ENCODE results near the gene SLTM.

DNA sequence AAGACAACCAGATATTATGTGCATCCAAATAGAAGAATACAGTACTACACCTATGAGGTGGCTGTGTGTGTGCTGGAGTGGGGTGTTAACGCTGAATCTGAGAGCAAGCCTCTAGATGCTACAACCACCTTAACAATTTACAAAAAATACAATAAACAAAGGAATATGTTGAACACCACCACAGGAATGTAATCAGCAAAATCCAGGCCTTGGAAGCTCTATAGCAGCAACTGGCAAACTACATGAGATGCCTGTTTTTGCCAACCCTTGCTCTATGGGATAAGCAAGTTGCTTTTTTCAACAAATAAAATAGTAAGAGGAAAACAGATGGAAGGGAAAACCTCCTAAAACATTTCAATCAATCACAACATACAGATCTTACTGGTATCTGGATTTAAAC is 23.9 kb downstream of the SLTM start:
- TF ChIP-seq EP300 (IDR thresholded peaks at IDR 0.05) = no peak
- TF ChIP-seq, protein P1, sequence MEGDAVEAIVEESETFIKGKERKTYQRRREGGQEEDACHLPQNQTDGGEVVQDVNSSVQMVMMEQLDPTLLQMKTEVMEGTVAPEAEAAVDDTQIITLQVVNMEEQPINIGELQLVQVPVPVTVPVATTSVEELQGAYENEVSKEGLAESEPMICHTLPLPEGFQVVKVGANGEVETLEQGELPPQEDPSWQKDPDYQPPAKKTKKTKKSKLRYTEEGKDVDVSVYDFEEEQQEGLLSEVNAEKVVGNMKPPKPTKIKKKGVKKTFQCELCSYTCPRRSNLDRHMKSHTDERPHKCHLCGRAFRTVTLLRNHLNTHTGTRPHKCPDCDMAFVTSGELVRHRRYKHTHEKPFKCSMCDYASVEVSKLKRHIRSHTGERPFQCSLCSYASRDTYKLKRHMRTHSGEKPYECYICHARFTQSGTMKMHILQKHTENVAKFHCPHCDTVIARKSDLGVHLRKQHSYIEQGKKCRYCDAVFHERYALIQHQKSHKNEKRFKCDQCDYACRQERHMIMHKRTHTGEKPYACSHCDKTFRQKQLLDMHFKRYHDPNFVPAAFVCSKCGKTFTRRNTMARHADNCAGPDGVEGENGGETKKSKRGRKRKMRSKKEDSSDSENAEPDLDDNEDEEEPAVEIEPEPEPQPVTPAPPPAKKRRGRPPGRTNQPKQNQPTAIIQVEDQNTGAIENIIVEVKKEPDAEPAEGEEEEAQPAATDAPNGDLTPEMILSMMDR (IDR thresholded peaks at IDR 0.05) = no peak
- no peak for TF ChIP-seq POLR2A (IDR thresholded peaks at IDR 0.05)
- TF ChIP-seq POLR2AphosphoS5 (IDR thresholded peaks at IDR 0.05) = no peak

Measured in upper lobe of left lung (tissue), 4 donors.